HepG2 (cell line): ENCODE results near the gene HRCT1. TPM values are rescaled to one million over a fixed set of nuclear protein-coding genes. Genes with fewer than 3 reads are reported as not detected.

Experiments used
- FOXC1 ChIP-seq: sonication (generic); formaldehyde crosslinking; IDR thresholded peaks from 2 replicates; pipeline ENCODE4 v1.8.0; 2022; ENCODE audit warnings: mild to moderate bottlenecking, missing genetic modification reagents, borderline replicate concordance
- HES4 ChIP-seq: sonication (generic); formaldehyde crosslinking; IDR thresholded peaks from 2 replicates; pipeline ENCODE4 v1.9.0; 2021; ENCODE audit warnings: mild to moderate bottlenecking, missing genetic modification reagents, borderline replicate concordance
- HNF1B ChIP-seq: sonication (generic); formaldehyde crosslinking; IDR thresholded peaks from 2 replicates; pipeline ENCODE4 v1.5.1; 2020; ENCODE audit warnings: mild to moderate bottlenecking, moderate library complexity, missing genetic modification reagents
- HNF4A ChIP-seq: sonication (generic); formaldehyde crosslinking; IDR thresholded peaks from 2 replicates; pipeline ENCODE4 v1.4.0; 2020; ENCODE audit warnings: missing genetic modification reagents
- JUND ChIP-seq: sonication (generic); formaldehyde crosslinking; IDR thresholded peaks from 2 replicates; pipeline ENCODE4 v1.8.0; 2022; ENCODE audit warnings: mild to moderate bottlenecking, missing genetic modification reagents
- PHF20 ChIP-seq: sonication (generic); formaldehyde crosslinking; IDR thresholded peaks from 2 replicates; pipeline ENCODE4 v1.5.0; 2020; ENCODE audit warnings: mild to moderate bottlenecking, missing genetic modification reagents
- SOX6 ChIP-seq, 2 experiments: fragments of 450-650 bp in 1 of 2; sonication (generic) in 1 of 2; formaldehyde crosslinking in 1 of 2; IDR thresholded peaks; 2 replicates each; pipeline versions ENCODE4 v1.4.0 to v1.6.1; 2017 to 2020; ENCODE audit warnings: antibody characterized with exemption in 1 of 2, mild to moderate bottlenecking in 1 of 2, missing genetic modification reagents in 1 of 2
- SP2 ChIP-seq: sonication (generic); formaldehyde crosslinking; IDR thresholded peaks from 2 replicates; pipeline ENCODE4 v1.5.1; 2020; ENCODE audit warnings: mild to moderate bottlenecking, missing genetic modification reagents
- SPEN ChIP-seq: sonication (generic); formaldehyde crosslinking; IDR thresholded peaks from 2 replicates; pipeline ENCODE4 v1.5.1; 2020; ENCODE audit warnings: low read depth, mild to moderate bottlenecking, missing genetic modification reagents
- SRSF4 ChIP-seq: fragments of 200-400 bp; formaldehyde crosslinking; IDR thresholded peaks from one replicate; pipeline ENCODE4 v1.6.1; 2018; ENCODE audit warnings: mild to moderate bottlenecking, low read depth, low read length, moderate library complexity; ENCODE audit not compliant: poor library complexity, severe bottlenecking
- SRSF9 ChIP-seq: fragments of 200-400 bp; formaldehyde crosslinking; IDR thresholded peaks from 2 replicates; pipeline ENCODE4 v1.6.1; 2018; ENCODE audit warnings: borderline replicate concordance, mild to moderate bottlenecking, low read depth, low read length; ENCODE audit not compliant: insufficient read depth, poor library complexity, severe bottlenecking
- ZHX2 ChIP-seq, 2 experiments: sonication (generic) in 1 of 2; formaldehyde crosslinking in 1 of 2; IDR thresholded peaks; 2 replicates each; pipeline versions ENCODE4 v1.6.1 to v1.9.0; 2014 to 2022; ENCODE audit warnings: antibody characterized with exemption in 1 of 2, borderline replicate concordance in 1 of 2, inconsistent platforms in 1 of 2, low read depth in 1 of 2, missing genetic modification reagents in 1 of 2
- ZNF501 ChIP-seq: sonication (generic); formaldehyde crosslinking; IDR thresholded peaks from 2 replicates; pipeline ENCODE4 v1.5.1; 2020; ENCODE audit warnings: mild to moderate bottlenecking, moderate library complexity, missing genetic modification reagents
- polyA plus RNA-seq, 8 experiments: library from polyadenylated mRNA; depleted of rRNA in 3 of 8; stranded (reverse) in 7 of 8; unstranded in 1 of 8; fragments of >200 nt; fragmentation: Illumina TruSeq in 4 of 8; extraction: Trizol in 4 of 8; gene quantifications; 2 replicates each; pipeline versions ENCODE4 v1.2.1 to v1.2.3, GENCODE V29; 2011 to 2016; ENCODE audit warnings: low read depth in 4 of 8, missing spikeins in 1 of 8, mixed read lengths in 1 of 8; ENCODE audit not compliant: insufficient read depth in 1 of 8
- total RNA-seq, 5 experiments: library from RNA; depleted of rRNA; stranded (reverse); fragments of >200 nt; fragmentation: Illumina TruSeq; extraction: Trizol; gene quantifications; 2 replicates each; pipeline ENCODE4 v1.2.3, GENCODE V29; 2016; ENCODE audit warnings: low read depth in 1 of 5
- TF ChIP-seq, protein P1 (sequence below): sonication (generic); formaldehyde crosslinking; IDR thresholded peaks from 2 replicates; pipeline ENCODE4 v1.4.0; 2020; ENCODE audit warnings: missing genetic modification reagents, borderline replicate concordance

Gene HRCT1
- total and polyA plus RNA-seq, 2 of the 13 experiments (the other 11 are each of a cell fraction or from before 2014, with no cell fraction given): 0.13 TPM; not detected in 1

DNA sequence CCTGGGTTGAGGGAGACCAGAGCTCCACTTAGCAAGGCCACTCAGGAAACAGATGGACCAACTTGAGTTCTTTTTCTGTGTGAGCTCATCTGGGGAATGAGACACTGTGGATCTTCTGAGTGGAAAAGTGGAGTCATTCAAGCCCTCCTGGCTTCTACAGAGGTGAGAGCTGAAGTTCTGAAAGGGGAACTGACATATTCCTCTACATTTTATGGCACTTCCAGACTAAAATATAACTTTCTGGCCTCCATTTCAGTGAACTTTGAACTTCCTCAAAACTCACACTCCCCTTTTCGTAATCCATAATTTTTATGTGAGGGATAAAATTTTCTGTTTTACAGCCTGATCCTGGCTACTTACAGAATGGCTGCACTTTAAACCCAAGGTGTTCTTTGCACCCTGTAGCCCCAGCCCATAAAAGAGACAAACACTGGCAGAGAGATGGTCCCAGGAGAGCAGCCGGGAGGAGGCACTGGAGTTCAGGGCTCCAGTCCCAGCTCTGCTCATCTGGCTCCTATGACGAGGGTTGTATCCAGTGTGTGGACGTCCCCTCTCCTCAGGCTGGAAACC, 14.1 kb downstream of the HRCT1 start (continued):
- TF ChIP-seq SRSF4: no peak
- TF ChIP-seq, protein P1, sequence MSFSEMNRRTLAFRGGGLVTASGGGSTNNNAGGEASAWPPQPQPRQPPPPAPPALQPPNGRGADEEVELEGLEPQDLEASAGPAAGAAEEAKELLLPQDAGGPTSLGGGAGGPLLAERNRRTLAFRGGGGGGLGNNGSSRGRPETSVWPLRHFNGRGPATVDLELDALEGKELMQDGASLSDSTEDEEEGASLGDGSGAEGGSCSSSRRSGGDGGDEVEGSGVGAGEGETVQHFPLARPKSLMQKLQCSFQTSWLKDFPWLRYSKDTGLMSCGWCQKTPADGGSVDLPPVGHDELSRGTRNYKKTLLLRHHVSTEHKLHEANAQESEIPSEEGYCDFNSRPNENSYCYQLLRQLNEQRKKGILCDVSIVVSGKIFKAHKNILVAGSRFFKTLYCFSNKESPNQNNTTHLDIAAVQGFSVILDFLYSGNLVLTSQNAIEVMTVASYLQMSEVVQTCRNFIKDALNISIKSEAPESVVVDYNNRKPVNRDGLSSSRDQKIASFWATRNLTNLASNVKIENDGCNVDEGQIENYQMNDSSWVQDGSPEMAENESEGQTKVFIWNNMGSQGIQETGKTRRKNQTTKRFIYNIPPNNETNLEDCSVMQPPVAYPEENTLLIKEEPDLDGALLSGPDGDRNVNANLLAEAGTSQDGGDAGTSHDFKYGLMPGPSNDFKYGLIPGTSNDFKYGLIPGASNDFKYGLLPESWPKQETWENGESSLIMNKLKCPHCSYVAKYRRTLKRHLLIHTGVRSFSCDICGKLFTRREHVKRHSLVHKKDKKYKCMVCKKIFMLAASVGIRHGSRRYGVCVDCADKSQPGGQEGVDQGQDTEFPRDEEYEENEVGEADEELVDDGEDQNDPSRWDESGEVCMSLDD: no peak
- no peak for TF ChIP-seq JUND (CRISPR knock-in tag)
- TF ChIP-seq ZHX2 (IDR thresholded peaks at IDR 0.05; ENCODE audit: low read depth): no peak
- no peak for TF ChIP-seq ZHX2 (CRISPR knock-in tag; IDR thresholded peaks at IDR 0.05; ENCODE audit: borderline replicate concordance)
- peak; percentile 91 for TF ChIP-seq HNF4A
- no peak for TF ChIP-seq PHF20 (CRISPR knock-in tag)
- TF ChIP-seq HES4 (CRISPR knock-in tag): no peak
- TF ChIP-seq FOXC1 (CRISPR knock-in tag): no peak
- TF ChIP-seq ZNF501 (CRISPR knock-in tag): peak; percentile 50; the same call in 1 of the 2 replicates
- no peak for TF ChIP-seq SP2 (CRISPR knock-in tag)
- no peak for TF ChIP-seq SRSF9
- peak; percentile 50; the same call in 1 of the 2 replicates for TF ChIP-seq SPEN (CRISPR knock-in tag)
- no peak for TF ChIP-seq SOX6 (IDR thresholded peaks at IDR 0.05)
- TF ChIP-seq SOX6 (CRISPR knock-in tag; IDR thresholded peaks at IDR 0.05): 0 out of 2 replicates have a peak, but pooled peaks have one; percentile 7
- peak; percentile 43; the same call in 1 of the 2 replicates for TF ChIP-seq HNF1B
